ENCODE data around the gene MACROH2A1.

- TF ChIP-seq BHLHE40 (IDR thresholded peaks at IDR 0.05; ENCODE audit: low read depth, low read length) (no peak), CTCF (IDR thresholded peaks at IDR 0.05) (no peak), ELK1 (IDR thresholded peaks at IDR 0.05; ENCODE audit: low read depth, low read length) (no peak), PHF8 (IDR thresholded peaks at IDR 0.05; ENCODE audit: borderline replicate concordance, low read depth) (no peak)
These were observed 16.1 kb downstream of the MACROH2A1 start for GRCh38 chr5:135382981-135383380.
